Tibial nerve (tissue), 4 donors: Measurements from ENCODE around the gene MOGAT1.

ENCODE experiments used
- CTCF ChIP-seq, 5 experiments: fragments of 200-600 bp in 3 of 5; fragments of 450-650 bp in 2 of 5; sonication (generic) in 3 of 5; IDR thresholded peaks; one replicate each; pipeline ENCODE4 v1.5.1; 2016 to 2019; ENCODE audit warnings: antibody characterized with exemption in 5 of 5, mild to moderate bottlenecking in 3 of 5, moderate library complexity in 2 of 5
- EP300 ChIP-seq, 2 donors: sonication (generic); formaldehyde crosslinking; IDR thresholded peaks; one replicate each; pipeline ENCODE4 v1.6.1; 2017; ENCODE audit warnings: antibody characterized with exemption in 2 of 2, mild to moderate bottlenecking in 1 of 2
- POLR2A ChIP-seq, 2 donors: fragments of 450-650 bp; IDR thresholded peaks; one replicate each; pipeline ENCODE4 v1.6.1; 2017; ENCODE audit warnings: antibody characterized with exemption in 2 of 2, mild to moderate bottlenecking in 2 of 2, moderate library complexity in 2 of 2

- no peak for TF ChIP-seq CTCF (IDR thresholded peaks at IDR 0.05)
- no peak for TF ChIP-seq EP300 (IDR thresholded peaks at IDR 0.05)
- TF ChIP-seq POLR2A (IDR thresholded peaks at IDR 0.05), result no peak
Observed at GRCh38 chr2:222711315-222711940, 40.0 kb downstream of the MOGAT1 start.
